ENCODE measurements around the gene TRPC6. TPM values are rescaled to one million over a fixed set of nuclear protein-coding genes. Genes with fewer than 3 reads are reported as not detected.
A peak's percentile ranks its signal among the peaks of the same experiment; 100 is the strongest.

TRPC6 gene
- not detected for total RNA-seq
- polyA plus RNA-seq, result not detected

GRCh38 chr11:101583251-101584128 is at the start of gene TRPC6:
TRPC6 (minus strand) TSS chr11:101584007; CDS start chr11:101583503, 504 bp downstream.
- H3K4me3 Mint-ChIP-seq, result no peak within 1 kb of the TSS
- H3K9me3 Mint-ChIP-seq, result peaks cover 0 to 19% (median 8%) of the 10 kb centered on the region in 8 donors
- no peaks in the 10 kb centered on the region for H3K4me1 ChIP-seq (ENCODE audit: insufficient read depth, low read length)
- no peak for DNase-seq
- H3K36me3 ChIP-seq (ENCODE audit: insufficient read depth, low read length), result no peaks in the 10 kb centered on the region
- ChIA-PET CTCF (ENCODE audit: partially characterized antibody) (no interaction called here), POLR2A (ENCODE audit: partially characterized antibody) (no interaction called here)
- peaks cover 6 to 12% of the 10 kb centered on the region in 2 donors for H3K27me3 Mint-ChIP-seq
- H3K4me3 ChIP-seq (ENCODE audit: low read length in 2 of 2), result no peak within 1 kb of the TSS
- H3K36me3 Mint-ChIP-seq, result no peaks in the 10 kb centered on the region
- no peak within 1 kb of the TSS for H3K27ac Mint-ChIP-seq
- no peaks in the 10 kb centered on the region for H3K27me3 ChIP-seq (ENCODE audit: insufficient read depth, low read length)
- no peaks in the 10 kb centered on the region for H3K4me1 Mint-ChIP-seq
- intact Hi-C loops (cut with micrococcal nuclease), result no loop called here
- H3K9me3 ChIP-seq (ENCODE audit: control insufficient read depth in 1 of 2, low read length in 2 of 2), result no peaks in the 10 kb centered on the region
- no peak within 1 kb of the TSS for H3K27ac ChIP-seq (ENCODE audit: low read depth, low read length)

DNA sequence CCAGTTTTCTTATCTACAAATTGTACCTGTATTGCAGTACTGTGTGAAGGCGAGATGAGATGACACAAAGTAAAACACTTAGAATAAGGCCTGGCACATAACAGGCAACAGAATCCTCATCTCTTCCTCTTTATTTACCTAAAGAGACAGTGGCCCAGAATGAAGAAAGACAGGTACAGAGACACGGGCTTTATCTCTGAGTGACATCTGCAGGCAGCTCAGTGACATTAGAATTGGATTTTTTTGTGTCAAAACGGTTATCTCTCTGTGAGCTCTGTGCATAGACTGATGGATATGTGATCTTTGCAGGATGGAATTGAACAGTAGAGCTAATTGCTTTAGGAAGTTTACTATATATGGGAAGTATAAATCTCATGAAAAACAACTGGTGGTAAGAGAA is 36.2 kb upstream of the TRPC6 start:
- intact Hi-C loops (cut with micrococcal nuclease), result no loop called here
- Mint-ChIP-seq H3K27ac (no peak overlapping the region), H3K4me3 (no peak overlapping the region), H3K9me3 (peaks cover 0 to 2% (median 0%) of the 10 kb centered on the region in 8 donors), H3K36me3 (no peaks in the 10 kb centered on the region), H3K4me1 (no peaks in the 10 kb centered on the region), H3K27me3 (no peaks in the 10 kb centered on the region)
- H3K27me3 ChIP-seq (ENCODE audit: insufficient read depth, low read length), result no peaks in the 10 kb centered on the region
- H3K4me3 ChIP-seq (ENCODE audit: low read length in 2 of 2), result no peak overlapping the region
- no peaks in the 10 kb centered on the region for H3K4me1 ChIP-seq (ENCODE audit: insufficient read depth, low read length)
- ChIA-PET CTCF (ENCODE audit: partially characterized antibody) (no interaction called here), POLR2A (ENCODE audit: partially characterized antibody) (no interaction called here)
- H3K9me3 ChIP-seq (ENCODE audit: control insufficient read depth in 1 of 2, low read length in 2 of 2), result no peaks in the 10 kb centered on the region
- DNase-seq, result no peak
- H3K36me3 ChIP-seq (ENCODE audit: insufficient read depth, low read length), result no peaks in the 10 kb centered on the region
- no peak overlapping the region for H3K27ac ChIP-seq (ENCODE audit: low read depth, low read length)

DNA sequence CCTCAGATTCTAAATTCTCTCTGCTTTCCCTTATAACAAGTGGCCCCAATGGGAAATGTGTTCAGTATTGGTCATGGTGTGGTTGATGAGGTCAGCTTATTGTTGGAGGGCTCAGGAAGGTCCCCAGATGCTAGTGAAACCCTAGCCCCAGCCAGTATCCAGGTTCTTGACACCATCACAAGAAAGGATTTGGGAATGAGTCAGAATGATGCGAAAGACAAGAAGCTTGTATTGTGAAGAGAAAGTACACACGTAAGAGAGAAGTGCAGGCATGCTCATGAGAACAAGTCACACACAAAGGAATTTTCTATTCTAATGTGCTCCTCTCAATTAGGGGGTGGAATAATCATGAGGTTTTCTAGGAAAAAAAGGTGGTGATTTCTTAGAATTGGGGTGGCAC is 34.9 kb upstream of the TRPC6 start:
- H3K9me3 Mint-ChIP-seq, result peaks cover 0 to 2% (median 0%) of the 10 kb centered on the region in 8 donors
- Histone ChIP-seq H3K4me3 (ENCODE audit: low read length in 2 of 2) (no peak overlapping the region), H3K4me1 (ENCODE audit: insufficient read depth, low read length) (no peaks in the 10 kb centered on the region), H3K27ac (ENCODE audit: low read depth, low read length) (no peak overlapping the region), H3K9me3 (ENCODE audit: control insufficient read depth in 1 of 2, low read length in 2 of 2) (no peaks in the 10 kb centered on the region), H3K27me3 (ENCODE audit: insufficient read depth, low read length) (no peaks in the 10 kb centered on the region), H3K36me3 (ENCODE audit: insufficient read depth, low read length) (no peaks in the 10 kb centered on the region)
- no peak overlapping the region for H3K4me3 Mint-ChIP-seq
- ChIA-PET POLR2A (ENCODE audit: partially characterized antibody) (no interaction called here), CTCF (ENCODE audit: partially characterized antibody) (no interaction called here)
- H3K27ac Mint-ChIP-seq, result peak overlapping the region in 1 of 7 donors; percentile 35
- intact Hi-C loops (cut with micrococcal nuclease), result no loop called here
- no peaks in the 10 kb centered on the region for H3K36me3 Mint-ChIP-seq
- DNase-seq, result no peak
- no peaks in the 10 kb centered on the region for H3K27me3 Mint-ChIP-seq
- H3K4me1 Mint-ChIP-seq, result no peaks in the 10 kb centered on the region

DNA sequence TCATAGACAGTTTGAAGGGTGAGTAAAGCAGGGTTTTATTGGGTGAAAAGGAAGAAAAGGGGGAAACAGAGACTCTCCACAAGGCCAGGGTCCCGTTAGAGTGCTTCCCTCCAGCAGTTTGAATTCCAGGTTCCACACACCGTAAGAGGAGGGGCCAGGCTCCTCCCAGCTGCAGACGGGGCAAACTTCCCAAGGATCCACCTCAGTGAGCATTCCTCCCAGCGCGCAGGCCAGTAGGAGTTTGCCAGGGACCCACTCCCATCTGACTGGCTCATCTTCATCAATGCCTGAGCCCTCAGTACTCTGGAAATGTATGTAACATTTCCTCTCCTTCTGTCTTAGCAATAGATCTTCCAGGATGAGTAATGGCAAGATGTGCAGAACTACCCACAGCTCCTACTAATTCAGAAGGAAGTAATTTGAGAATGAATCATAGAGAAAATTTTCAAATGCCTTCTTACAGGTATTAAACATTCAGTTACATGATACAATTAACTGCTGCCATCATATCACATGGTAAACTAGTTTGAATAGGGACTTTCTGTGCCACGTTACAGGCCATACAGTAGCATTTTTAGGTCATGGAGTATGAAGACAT is 34.0 kb upstream of the TRPC6 start:
- H3K4me1 ChIP-seq (ENCODE audit: insufficient read depth, low read length), result no peaks in the 10 kb centered on the region
- intact Hi-C loops (cut with micrococcal nuclease), result no loop called here
- H3K27ac ChIP-seq (ENCODE audit: low read depth, low read length), result no peak overlapping the region
- Mint-ChIP-seq H3K4me3 (no peak overlapping the region), H3K9me3 (peaks cover 0 to 2% (median 0%) of the 10 kb centered on the region in 8 donors), H3K27me3 (no peaks in the 10 kb centered on the region), H3K27ac (no peak overlapping the region), H3K36me3 (no peaks in the 10 kb centered on the region), H3K4me1 (no peaks in the 10 kb centered on the region)
- H3K9me3 ChIP-seq (ENCODE audit: control insufficient read depth in 1 of 2, low read length in 2 of 2), result no peaks in the 10 kb centered on the region
- CTCF ChIA-PET (ENCODE audit: partially characterized antibody), result no interaction called here
- H3K27me3 ChIP-seq (ENCODE audit: insufficient read depth, low read length), result no peaks in the 10 kb centered on the region
- POLR2A ChIA-PET (ENCODE audit: partially characterized antibody), result no interaction called here
- no peak for DNase-seq
- H3K4me3 ChIP-seq (ENCODE audit: low read length in 2 of 2), result no peak overlapping the region
- H3K36me3 ChIP-seq (ENCODE audit: insufficient read depth, low read length), result no peaks in the 10 kb centered on the region

DNA sequence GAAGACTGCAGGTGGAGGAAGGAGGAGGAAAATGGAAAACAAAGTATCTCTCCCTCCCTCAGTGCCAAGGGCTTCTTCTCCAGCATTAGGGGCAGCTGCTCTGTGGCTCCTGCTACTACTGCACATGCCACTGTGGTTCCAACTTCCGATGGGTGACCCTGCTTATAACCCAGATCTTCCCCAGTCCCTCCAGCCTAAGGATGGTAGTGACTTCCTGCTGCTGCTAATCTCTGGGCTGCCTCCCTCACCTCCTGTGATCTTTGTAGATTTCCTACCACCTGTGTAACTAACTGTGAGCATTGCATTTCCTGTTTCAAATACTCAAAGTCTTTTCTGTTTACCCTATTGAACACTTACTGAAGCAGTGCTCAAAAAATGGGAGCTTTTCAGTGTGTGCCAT is 28.7 kb upstream of the TRPC6 start:
- no peaks in the 10 kb centered on the region for H3K4me1 ChIP-seq (ENCODE audit: insufficient read depth, low read length)
- H3K36me3 ChIP-seq (ENCODE audit: insufficient read depth, low read length), result no peaks in the 10 kb centered on the region

DNA sequence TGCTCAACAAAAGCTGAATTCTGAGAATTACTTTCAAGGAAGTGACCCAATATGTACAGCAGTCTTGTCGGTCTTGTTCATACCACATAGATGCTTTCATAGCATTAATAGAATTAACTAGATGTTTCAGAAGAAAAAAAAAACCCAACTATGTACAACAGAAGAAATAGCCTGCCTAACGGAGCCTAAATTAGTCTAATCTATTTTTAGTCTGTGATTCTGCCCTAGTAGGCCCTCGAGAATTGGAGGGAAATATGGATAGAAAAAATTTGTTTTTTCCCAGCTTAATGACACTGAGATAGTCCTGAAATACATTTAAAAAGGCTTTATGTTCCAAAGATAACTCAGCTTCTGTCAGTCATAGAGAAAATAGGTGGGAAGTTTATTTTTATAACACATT is 17.1 kb upstream of the TRPC6 start:
- Mint-ChIP-seq H3K4me3 (no peak overlapping the region), H3K27me3 (no peaks in the 10 kb centered on the region), H3K4me1 (no peaks in the 10 kb centered on the region), H3K9me3 (peaks cover 0 to 14% (median 0%) of the 10 kb centered on the region in 8 donors), H3K27ac (no peak overlapping the region), H3K36me3 (no peaks in the 10 kb centered on the region)
- Histone ChIP-seq H3K36me3 (ENCODE audit: insufficient read depth, low read length) (no peaks in the 10 kb centered on the region), H3K27me3 (ENCODE audit: insufficient read depth, low read length) (no peaks in the 10 kb centered on the region), H3K4me1 (ENCODE audit: insufficient read depth, low read length) (no peaks in the 10 kb centered on the region), H3K27ac (ENCODE audit: low read depth, low read length) (no peak overlapping the region), H3K9me3 (ENCODE audit: control insufficient read depth in 1 of 2, low read length in 2 of 2) (no peaks in the 10 kb centered on the region), H3K4me3 (ENCODE audit: low read length in 2 of 2) (no peak overlapping the region)
- intact Hi-C loops (cut with micrococcal nuclease), result no loop called here
- POLR2A ChIA-PET (ENCODE audit: partially characterized antibody), result no interaction called here
- CTCF ChIA-PET (ENCODE audit: partially characterized antibody), result no interaction called here
- DNase-seq, result no peak

More for the DNA sequence above, 28.7 kb upstream of the TRPC6 start:
- no peak overlapping the region for H3K27ac Mint-ChIP-seq
- peaks cover 0 to 2% (median 0%) of the 10 kb centered on the region in 8 donors for H3K9me3 Mint-ChIP-seq
- H3K27me3 Mint-ChIP-seq, result no peaks in the 10 kb centered on the region
- H3K27me3 ChIP-seq (ENCODE audit: insufficient read depth, low read length), result no peaks in the 10 kb centered on the region
- no peak overlapping the region for H3K4me3 ChIP-seq (ENCODE audit: low read length in 2 of 2)
- no peaks in the 10 kb centered on the region for H3K4me1 Mint-ChIP-seq
- intact Hi-C loops (cut with micrococcal nuclease), result no loop called here
- H3K36me3 Mint-ChIP-seq, result no peaks in the 10 kb centered on the region
- no peak for DNase-seq
- ChIA-PET POLR2A (ENCODE audit: partially characterized antibody) (no interaction called here), CTCF (ENCODE audit: partially characterized antibody) (no interaction called here)
- no peaks in the 10 kb centered on the region for H3K9me3 ChIP-seq (ENCODE audit: control insufficient read depth in 1 of 2, low read length in 2 of 2)
- H3K4me3 Mint-ChIP-seq, result no peak overlapping the region
- H3K27ac ChIP-seq (ENCODE audit: low read depth, low read length), result no peak overlapping the region

DNA sequence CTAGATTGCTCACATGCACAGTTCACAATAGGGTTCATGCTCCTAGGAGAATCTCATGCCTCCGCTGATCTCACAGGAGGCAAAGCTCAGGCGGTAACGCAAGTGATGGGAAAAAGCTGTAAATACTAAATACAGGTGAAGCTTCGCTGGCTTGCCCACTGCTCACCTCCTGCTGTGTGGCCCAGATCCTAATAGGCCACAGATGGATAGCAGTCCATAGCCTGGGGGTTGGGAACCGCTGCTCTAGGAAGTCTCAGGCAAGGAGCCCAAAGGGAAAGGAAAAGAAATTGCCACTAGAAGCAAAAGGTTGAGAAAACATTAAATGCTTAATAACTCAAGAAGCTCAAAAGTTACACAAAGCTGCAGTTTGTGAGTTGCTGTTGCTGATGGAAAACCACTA is 3.2 kb upstream of the TRPC6 start:
- no peak overlapping the region for H3K27ac ChIP-seq (ENCODE audit: low read depth, low read length)
- ChIA-PET CTCF (ENCODE audit: partially characterized antibody) (no interaction called here), POLR2A (ENCODE audit: partially characterized antibody) (no interaction called here)
- H3K4me3 ChIP-seq (ENCODE audit: low read length in 2 of 2), result no peak overlapping the region
- H3K27ac Mint-ChIP-seq, result no peak overlapping the region
- intact Hi-C loops (cut with micrococcal nuclease), result no loop called here
- H3K36me3 ChIP-seq (ENCODE audit: insufficient read depth, low read length), result no peaks in the 10 kb centered on the region
- no peak overlapping the region for H3K4me3 Mint-ChIP-seq
- no peaks in the 10 kb centered on the region for H3K36me3 Mint-ChIP-seq
- no peaks in the 10 kb centered on the region for H3K4me1 ChIP-seq (ENCODE audit: insufficient read depth, low read length)
- H3K27me3 ChIP-seq (ENCODE audit: insufficient read depth, low read length), result no peaks in the 10 kb centered on the region
- DNase-seq, result no peak
- H3K27me3 Mint-ChIP-seq, result peaks cover 6 to 12% of the 10 kb centered on the region in 2 donors
- H3K9me3 ChIP-seq (ENCODE audit: control insufficient read depth in 1 of 2, low read length in 2 of 2), result no peaks in the 10 kb centered on the region
- peaks cover 0 to 11% (median 3%) of the 10 kb centered on the region in 8 donors for H3K9me3 Mint-ChIP-seq
- H3K4me1 Mint-ChIP-seq, result no peaks in the 10 kb centered on the region

Measured in CD4-positive, alpha-beta memory T cell (primary cell).